ENCODE measurements around the gene CHTF18. TPM values are rescaled to one million over a fixed set of nuclear protein-coding genes. Genes with fewer than 3 reads are reported as not detected.

The CHTF18 gene
- total RNA-seq, 1 donor from 2014 or later = 12.3 TPM

DNA sequence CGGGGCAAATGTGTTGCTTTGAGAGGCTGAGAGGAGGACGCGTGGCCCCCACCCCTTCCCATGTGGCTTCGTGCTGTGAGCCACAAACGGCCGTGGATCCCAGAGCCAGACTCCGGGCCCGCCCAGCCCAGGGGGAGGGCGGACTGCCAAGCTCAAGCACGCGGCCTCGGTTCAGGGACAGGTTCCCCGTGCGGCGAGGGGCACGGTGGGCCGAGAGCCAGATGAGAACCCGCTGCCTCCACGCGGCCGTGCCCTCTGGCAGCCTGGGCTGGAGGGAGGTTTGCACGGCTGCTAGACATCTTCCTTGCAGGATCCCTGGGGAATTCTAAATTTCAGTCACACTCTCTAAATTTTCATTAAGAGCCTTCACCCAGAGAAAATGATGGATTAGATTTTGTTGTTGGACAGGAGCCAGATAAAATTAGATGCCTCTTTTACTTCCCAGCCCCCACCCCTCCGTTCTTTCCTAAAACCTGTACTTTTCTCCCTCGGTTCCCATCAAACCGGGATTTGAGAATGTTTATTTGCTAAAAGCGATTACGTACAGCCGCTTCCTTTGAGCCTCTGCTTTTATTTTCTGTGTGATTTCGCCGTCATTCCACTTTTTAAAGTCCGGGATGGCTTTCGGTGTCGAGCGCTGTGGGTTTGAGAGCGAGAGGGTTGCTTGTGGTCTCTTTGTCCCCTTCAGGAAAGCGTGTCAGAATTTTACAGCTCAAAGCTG lies 37.1 kb downstream of the CHTF18 start:
- H3K27me3 ChIP-seq = no peaks in the 10 kb centered on the region
- TF ChIP-seq, protein P1, sequence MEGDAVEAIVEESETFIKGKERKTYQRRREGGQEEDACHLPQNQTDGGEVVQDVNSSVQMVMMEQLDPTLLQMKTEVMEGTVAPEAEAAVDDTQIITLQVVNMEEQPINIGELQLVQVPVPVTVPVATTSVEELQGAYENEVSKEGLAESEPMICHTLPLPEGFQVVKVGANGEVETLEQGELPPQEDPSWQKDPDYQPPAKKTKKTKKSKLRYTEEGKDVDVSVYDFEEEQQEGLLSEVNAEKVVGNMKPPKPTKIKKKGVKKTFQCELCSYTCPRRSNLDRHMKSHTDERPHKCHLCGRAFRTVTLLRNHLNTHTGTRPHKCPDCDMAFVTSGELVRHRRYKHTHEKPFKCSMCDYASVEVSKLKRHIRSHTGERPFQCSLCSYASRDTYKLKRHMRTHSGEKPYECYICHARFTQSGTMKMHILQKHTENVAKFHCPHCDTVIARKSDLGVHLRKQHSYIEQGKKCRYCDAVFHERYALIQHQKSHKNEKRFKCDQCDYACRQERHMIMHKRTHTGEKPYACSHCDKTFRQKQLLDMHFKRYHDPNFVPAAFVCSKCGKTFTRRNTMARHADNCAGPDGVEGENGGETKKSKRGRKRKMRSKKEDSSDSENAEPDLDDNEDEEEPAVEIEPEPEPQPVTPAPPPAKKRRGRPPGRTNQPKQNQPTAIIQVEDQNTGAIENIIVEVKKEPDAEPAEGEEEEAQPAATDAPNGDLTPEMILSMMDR (IDR thresholded peaks at IDR 0.05) = no peak
- H3K36me3 ChIP-seq = no peaks in the 10 kb centered on the region
- H3K9me3 ChIP-seq = no peaks in the 10 kb centered on the region
- no peaks in the 10 kb centered on the region for H3K4me1 ChIP-seq
- DNase-seq = no peak
- H3K4me3 ChIP-seq = no peak overlapping the region
- no peak overlapping the region for H3K27ac ChIP-seq
- intact Hi-C loops (cut with DNase I) = no loop called here
- ATAC-seq = no peak

DNA sequence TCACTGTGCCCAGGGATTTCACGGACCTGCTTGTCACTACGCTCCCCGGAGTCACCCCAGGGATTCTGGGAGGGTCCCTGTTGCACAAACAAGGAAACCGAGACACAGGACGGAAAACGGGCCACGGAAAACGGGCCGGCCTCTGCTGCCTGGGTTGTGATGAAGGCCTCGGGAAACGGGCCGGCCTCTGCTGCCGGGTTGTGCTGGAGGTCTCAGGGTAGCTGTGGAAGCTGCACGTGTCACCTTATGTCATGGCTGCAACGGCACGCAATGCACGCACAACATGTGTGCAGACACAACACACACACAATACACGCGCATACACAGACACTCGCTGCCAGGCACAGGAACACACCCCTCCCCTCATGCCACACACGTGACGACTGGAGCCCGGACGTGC lies 39.1 kb downstream of the CHTF18 start:
- H3K4me3 ChIP-seq = no peak overlapping the region
- no peaks in the 10 kb centered on the region for H3K27me3 ChIP-seq
- ATAC-seq = no peak
- no peak overlapping the region for H3K27ac ChIP-seq
- DNase-seq = no peak
- intact Hi-C loops (cut with DNase I) = no loop called here
- no peaks in the 10 kb centered on the region for H3K4me1 ChIP-seq
- TF ChIP-seq, protein P1 (IDR thresholded peaks at IDR 0.05) = no peak
- no peaks in the 10 kb centered on the region for H3K9me3 ChIP-seq
- H3K36me3 ChIP-seq = no peaks in the 10 kb centered on the region

- Histone ChIP-seq H3K36me3 (no peaks in the 10 kb centered on the region), H3K4me3 (no peak overlapping the region), H3K27me3 (no peaks in the 10 kb centered on the region), H3K9me3 (no peaks in the 10 kb centered on the region), H3K4me1 (no peaks in the 10 kb centered on the region), H3K27ac (no peak overlapping the region)
- TF ChIP-seq, protein P1 (IDR thresholded peaks at IDR 0.05) = no peak
- ATAC-seq = no peak
- intact Hi-C loops (cut with DNase I) = no loop called here
- DNase-seq = no peak
These were observed 40.5 kb downstream of the CHTF18 start for GRCh38 chr16:828891-829290.

GRCh38 chr16:830107-830870 lies 41.9 kb downstream of the CHTF18 start:
- TF ChIP-seq, protein P1 (IDR thresholded peaks at IDR 0.05) = no peak
- Histone ChIP-seq H3K9me3 (no peaks in the 10 kb centered on the region), H3K4me1 (no peaks in the 10 kb centered on the region), H3K27ac (no peak overlapping the region), H3K36me3 (no peaks in the 10 kb centered on the region), H3K27me3 (no peaks in the 10 kb centered on the region), H3K4me3 (no peak overlapping the region)
- no peak for DNase-seq
- no peak for ATAC-seq
- intact Hi-C loops (cut with DNase I) = no loop called here

DNA sequence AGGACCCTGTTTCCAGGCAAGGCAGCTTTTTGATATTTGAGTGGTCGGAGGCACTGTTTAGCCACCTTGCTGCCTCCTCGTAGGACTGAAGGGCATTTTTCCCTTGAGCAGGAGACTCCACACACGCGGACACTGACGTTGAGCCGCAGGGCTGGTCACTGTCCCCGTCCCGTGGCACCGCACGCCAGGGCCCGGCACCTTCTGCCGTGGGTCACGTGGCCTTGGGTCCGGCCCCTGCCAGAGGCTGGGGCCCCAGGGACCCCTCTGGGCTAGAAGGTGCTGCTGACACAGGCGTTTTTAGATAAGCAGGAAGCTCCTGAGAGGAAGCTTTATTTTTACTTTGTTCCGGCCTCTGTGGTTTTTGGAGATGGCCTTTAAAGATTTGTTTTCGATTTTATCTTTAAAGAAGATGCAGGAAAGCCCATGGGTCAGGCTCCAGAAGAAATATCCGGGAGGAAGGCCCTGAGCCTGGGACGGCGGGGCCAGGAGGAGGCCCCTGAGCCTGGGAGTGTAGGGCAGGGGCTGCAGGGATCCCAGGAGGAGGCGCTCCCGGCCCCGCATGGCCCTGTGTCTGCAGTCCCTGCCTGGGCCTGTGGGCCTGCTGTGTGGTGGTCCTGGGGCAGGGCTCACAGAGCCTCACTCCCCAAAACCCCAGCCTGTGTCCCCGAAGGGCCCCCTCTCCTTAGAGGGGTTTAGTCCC lies 42.6 kb downstream of the CHTF18 start:
- Histone ChIP-seq H3K27me3 (no peaks in the 10 kb centered on the region), H3K4me3 (no peak overlapping the region), H3K9me3 (no peaks in the 10 kb centered on the region), H3K27ac (no peak overlapping the region), H3K4me1 (no peaks in the 10 kb centered on the region), H3K36me3 (no peaks in the 10 kb centered on the region)
- ATAC-seq (no peak), DNase-seq (no peak)
- TF ChIP-seq, protein P1 (IDR thresholded peaks at IDR 0.05) = no peak
- intact Hi-C loops (cut with DNase I) = no loop called here
